ENCODE measurements around the gene SIRPA.

Gene SIRPA

GRCh38 chr20:1961374-1961773 is 66.2 kb downstream of the SIRPA start:
- DNase-seq (ENCODE audit: low read depth): no peak
- in situ Hi-C loops (cut with HindIII; ENCODE audit: low sequenced_read_pairs): no loop called here
- H3K4me3 ChIP-seq (ENCODE audit: low read depth, low read length): no peak overlapping the region
- TF ChIP-seq, protein P1, sequence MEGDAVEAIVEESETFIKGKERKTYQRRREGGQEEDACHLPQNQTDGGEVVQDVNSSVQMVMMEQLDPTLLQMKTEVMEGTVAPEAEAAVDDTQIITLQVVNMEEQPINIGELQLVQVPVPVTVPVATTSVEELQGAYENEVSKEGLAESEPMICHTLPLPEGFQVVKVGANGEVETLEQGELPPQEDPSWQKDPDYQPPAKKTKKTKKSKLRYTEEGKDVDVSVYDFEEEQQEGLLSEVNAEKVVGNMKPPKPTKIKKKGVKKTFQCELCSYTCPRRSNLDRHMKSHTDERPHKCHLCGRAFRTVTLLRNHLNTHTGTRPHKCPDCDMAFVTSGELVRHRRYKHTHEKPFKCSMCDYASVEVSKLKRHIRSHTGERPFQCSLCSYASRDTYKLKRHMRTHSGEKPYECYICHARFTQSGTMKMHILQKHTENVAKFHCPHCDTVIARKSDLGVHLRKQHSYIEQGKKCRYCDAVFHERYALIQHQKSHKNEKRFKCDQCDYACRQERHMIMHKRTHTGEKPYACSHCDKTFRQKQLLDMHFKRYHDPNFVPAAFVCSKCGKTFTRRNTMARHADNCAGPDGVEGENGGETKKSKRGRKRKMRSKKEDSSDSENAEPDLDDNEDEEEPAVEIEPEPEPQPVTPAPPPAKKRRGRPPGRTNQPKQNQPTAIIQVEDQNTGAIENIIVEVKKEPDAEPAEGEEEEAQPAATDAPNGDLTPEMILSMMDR (IDR thresholded peaks at IDR 0.05; ENCODE audit: low read depth, low read length, missing control alignments): no peak

DNA sequence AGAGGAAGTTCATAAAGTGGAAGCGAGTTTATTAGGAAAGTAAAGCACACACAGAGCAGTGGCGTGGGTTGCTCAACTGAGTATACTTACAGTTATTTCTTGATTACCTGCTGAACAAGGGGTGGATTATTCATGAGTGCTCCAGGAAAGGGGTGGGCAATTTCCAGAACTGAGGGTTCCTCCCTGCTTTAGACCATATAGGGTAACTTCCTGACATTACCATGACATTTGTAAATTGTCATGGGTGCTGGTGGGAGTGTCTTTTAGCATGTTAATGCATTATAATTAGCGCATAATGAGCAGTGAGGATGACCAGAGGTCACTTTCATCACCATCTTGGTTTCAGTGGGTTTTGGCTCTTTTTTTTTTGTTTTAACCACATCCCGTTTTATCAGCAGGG is 68.9 kb downstream of the SIRPA start:
- DNase-seq (ENCODE audit: low read depth): no peak
- TF ChIP-seq, protein P1 (IDR thresholded peaks at IDR 0.05; ENCODE audit: low read depth, low read length, missing control alignments): no peak
- in situ Hi-C loops (cut with HindIII; ENCODE audit: low sequenced_read_pairs): no loop called here
- H3K4me3 ChIP-seq (ENCODE audit: low read depth, low read length): no peak overlapping the region

DNA sequence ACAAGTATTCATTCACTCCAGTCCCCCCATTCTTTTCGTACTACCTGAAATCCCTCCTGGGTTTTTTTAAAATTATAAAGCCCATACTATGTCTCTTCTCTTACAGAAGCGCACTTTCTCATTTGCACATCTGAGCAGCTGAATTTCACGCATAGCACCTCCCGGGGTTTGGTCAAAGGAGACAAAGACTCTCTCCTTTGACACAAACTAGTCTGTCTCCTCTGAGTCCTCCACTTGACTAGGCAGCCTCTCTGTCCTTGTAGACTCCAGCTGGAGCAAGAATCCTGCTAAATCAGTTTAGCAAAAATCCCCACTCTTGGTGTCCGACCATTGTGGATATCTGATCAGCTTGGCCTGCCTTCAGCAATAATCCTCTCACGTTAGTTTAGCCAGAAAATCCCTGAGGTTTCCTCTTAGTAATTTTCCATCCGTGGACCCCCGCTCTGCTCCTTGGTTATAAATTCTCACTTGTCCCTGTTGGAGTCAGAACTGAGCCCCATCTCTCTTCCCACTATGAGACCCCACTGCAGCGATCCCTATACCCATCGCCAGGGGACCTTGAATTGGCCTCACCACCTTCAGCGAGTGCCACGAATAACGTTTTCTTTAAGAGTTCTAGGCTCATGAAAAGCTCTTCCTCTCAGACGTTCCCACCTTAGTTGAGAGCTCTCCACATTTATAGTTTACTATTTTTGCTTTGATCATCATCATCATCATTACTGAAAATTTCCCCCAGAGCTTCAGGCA is 69.6 kb downstream of the SIRPA start:
- TF ChIP-seq, protein P1 (IDR thresholded peaks at IDR 0.05; ENCODE audit: low read depth, low read length, missing control alignments): no peak
- H3K4me3 ChIP-seq (ENCODE audit: low read depth, low read length): no peak overlapping the region
- in situ Hi-C loops (cut with HindIII; ENCODE audit: low sequenced_read_pairs): no loop called here
- DNase-seq (ENCODE audit: low read depth): no peak

DNA sequence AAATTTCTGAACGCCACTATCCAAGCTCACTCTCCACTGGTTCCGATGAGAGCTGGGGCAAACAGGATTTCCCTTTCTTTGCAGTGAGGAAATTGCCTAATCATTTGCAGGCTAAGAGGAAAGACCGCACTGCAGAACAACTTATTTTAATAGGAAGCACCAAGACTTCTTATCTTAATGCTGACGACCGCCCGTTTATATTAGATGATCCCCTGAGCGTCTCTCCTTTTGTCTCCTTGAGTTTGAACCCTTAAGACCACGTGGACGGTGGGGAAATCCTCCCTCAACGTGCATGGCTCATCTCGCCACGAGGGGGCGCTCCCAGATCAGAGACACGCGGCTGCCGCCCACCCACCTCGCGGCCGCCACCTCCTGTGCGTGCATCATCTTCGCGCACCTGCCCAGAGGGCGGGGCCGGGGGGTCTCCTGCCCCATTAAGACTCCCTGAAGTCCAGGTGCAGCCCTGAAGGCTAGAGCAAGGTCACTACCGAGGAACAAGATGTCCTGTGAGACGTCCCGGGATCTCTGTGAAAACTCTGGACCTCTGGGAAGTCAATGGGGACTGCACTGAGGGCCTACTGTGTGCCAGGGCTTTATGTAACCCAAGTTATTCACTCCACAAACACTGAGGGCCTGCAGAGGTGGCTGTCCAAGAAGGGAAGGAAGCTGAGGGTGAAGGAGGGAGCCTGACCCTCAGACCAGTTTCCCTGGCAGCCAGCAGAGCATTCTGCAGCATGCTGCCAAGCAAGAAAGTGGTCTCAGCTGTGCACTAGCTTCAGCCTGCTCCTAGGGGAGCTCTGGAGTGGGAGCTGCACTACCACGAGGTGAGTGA is 70.5 kb downstream of the SIRPA start:
- no peak overlapping the region for H3K4me3 ChIP-seq (ENCODE audit: low read depth, low read length)
- TF ChIP-seq, protein P1 (IDR thresholded peaks at IDR 0.05; ENCODE audit: low read depth, low read length, missing control alignments): peak; percentile 88
- in situ Hi-C loops (cut with HindIII; ENCODE audit: low sequenced_read_pairs): no loop called here
- DNase-seq (ENCODE audit: low read depth): no peak

GRCh38 chr20:1968964-1969363 is 73.8 kb downstream of the SIRPA start:
- TF ChIP-seq, protein P1 (IDR thresholded peaks at IDR 0.05; ENCODE audit: low read depth, low read length, missing control alignments): no peak
- in situ Hi-C loops (cut with HindIII; ENCODE audit: low sequenced_read_pairs): no loop called here
- DNase-seq (ENCODE audit: low read depth): no peak
- H3K4me3 ChIP-seq (ENCODE audit: low read depth, low read length): no peak overlapping the region

- TF ChIP-seq, protein P1 (IDR thresholded peaks at IDR 0.05; ENCODE audit: low read depth, low read length, missing control alignments): no peak
- H3K4me3 ChIP-seq (ENCODE audit: low read depth, low read length): no peak overlapping the region
- no peak for DNase-seq (ENCODE audit: low read depth)
- in situ Hi-C loops (cut with HindIII; ENCODE audit: low sequenced_read_pairs): loop anchor here (10.0 kb wide), 1 partner anchor 73 kb away; no protein-coding TSS in a partner anchor
These were observed 76.8 kb downstream of the SIRPA start for GRCh38 chr20:1971893-1972586.

Measured in astrocyte of the cerebellum (primary cell).